Mesodermal cell (in vitro differentiated cells): Measurements from ENCODE around the gene EYS.
"Not testable (repeated sequence)": the region's sequence is repeated elsewhere in the genome, so short reads cannot be mapped to it uniquely, and the experiment has no call there.

ENCODE experiments used
- H3K27ac ChIP-seq: 2 replicates; pipeline ENCODE4 v1.7.0; 2013; ENCODE audit warnings: mild to moderate bottlenecking, low read depth, low read length, moderate library complexity; ENCODE audit not compliant: severe bottlenecking
- H3K36me3 ChIP-seq: 2 replicates; pipeline ENCODE4 v1.7.1; 2013; ENCODE audit warnings: mild to moderate bottlenecking, low read length, moderate library complexity; ENCODE audit not compliant: control insufficient read depth, insufficient read depth
- H3K4me1 ChIP-seq: one replicate; pipeline ENCODE4 v1.7.1; 2013; ENCODE audit warnings: mild to moderate bottlenecking, low read length; ENCODE audit not compliant: insufficient read depth, control insufficient read depth, poor library complexity, severe bottlenecking
- H3K4me3 ChIP-seq: 2 replicates; pipeline ENCODE4 v1.7.0; 2013; ENCODE audit warnings: low read length, control low read depth, mild to moderate bottlenecking; ENCODE audit not compliant: insufficient read depth, poor library complexity, severe bottlenecking; ENCODE audit errors: extremely low read depth
- H3K9me3 ChIP-seq: 2 replicates; pipeline ENCODE4 v1.7.1; 2013; ENCODE audit warnings: mild to moderate bottlenecking, low read length, moderate library complexity; ENCODE audit not compliant: control insufficient read depth
- WGBS, 2 experiments: methylation state at CpG; one replicate each; pipeline ENCODE4 v1.1.5; 2013; ENCODE audit warnings: missing lambda C conversion rate in 2 of 2; ENCODE audit not compliant: insufficient coverage in 2 of 2; 5-methylcytosine and 5-hydroxymethylcytosine counted together

EYS gene

GRCh38 chr6:65059568-65059967 lies 647.5 kb downstream of the EYS start:
- Histone ChIP-seq H3K9me3 (no peaks in the 10 kb centered on the region), H3K4me3 (no peak overlapping the region), H3K4me1 (no peaks in the 10 kb centered on the region), H3K27ac (no peak overlapping the region), H3K36me3 (no peaks in the 10 kb centered on the region)

DNA sequence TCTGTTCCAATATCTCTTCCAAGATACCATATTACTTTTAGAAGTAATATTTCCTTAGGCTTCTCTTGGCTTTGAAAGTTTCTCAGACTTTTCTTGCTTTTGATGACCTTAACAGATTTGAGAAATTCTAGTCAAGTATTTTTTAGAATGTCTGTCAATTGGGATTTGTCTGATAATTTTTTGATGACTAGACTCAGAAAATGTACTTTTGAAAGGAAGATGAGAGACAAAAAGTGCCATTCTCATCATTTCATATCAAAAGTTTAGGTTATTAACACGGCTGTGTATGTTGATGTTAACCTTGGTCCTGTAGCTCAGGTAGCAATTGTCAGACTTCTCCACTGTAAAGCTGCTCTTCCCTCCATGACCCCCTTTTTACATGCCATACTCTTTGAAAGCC lies 651.5 kb downstream of the EYS start:
- Histone ChIP-seq H3K36me3 (no peaks in the 10 kb centered on the region), H3K9me3 (no peaks in the 10 kb centered on the region), H3K4me3 (no peak overlapping the region), H3K4me1 (no peaks in the 10 kb centered on the region), H3K27ac (no peak overlapping the region)
- WGBS, 2 experiments, result no CpG with 5 or more reads among the region's 1 CpG

DNA sequence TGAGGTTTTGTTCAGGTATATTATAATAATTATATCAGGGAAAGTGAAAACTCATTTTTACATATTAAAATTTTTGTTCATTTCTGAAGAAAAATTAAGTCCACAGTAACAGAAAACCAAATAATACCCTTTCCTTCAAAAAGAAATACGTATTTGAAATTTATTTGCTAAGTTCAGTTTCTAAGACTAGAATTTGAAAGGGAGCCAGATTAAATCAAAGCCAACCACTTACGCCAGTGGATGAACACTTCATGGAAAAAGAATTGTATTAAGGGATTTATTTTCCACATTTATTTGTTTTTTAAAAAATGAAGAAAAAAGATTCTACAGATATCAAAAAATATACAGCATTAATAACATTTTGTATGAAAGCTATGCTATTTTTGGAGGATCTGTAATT lies 654.4 kb downstream of the EYS start:
- WGBS, 2 experiments, result no CpG with 5 or more reads among the region's 2 CpGs

DNA sequence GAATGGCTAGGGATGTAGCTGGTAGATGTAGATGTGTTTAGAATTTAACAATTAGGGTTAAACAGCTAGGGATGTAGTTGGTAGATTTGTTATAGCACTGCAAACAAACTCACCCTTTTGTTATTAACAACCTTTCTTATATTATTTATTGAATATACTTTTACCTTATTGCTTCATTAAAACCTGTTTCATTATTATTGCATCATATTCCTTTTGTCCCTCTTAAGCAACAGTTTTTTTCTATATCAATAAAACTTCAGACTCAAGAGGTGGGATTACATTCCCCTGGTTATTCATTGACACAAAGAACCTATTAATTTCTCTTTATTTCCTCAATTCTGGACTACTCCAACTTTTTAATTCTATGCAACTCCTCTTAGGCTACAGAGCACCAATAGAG lies 661.2 kb downstream of the EYS start:
- Histone ChIP-seq H3K27ac (no peak overlapping the region), H3K4me1 (no peaks in the 10 kb centered on the region), H3K36me3 (no peaks in the 10 kb centered on the region), H3K9me3 (no peaks in the 10 kb centered on the region), H3K4me3 (no peak overlapping the region)

More for the DNA sequence above, 654.4 kb downstream of the EYS start:
- no peaks in the 10 kb centered on the region for H3K4me1 ChIP-seq
- no peaks in the 10 kb centered on the region for H3K9me3 ChIP-seq
- no peaks in the 10 kb centered on the region for H3K36me3 ChIP-seq
- no peak overlapping the region for H3K27ac ChIP-seq
- no peak overlapping the region for H3K4me3 ChIP-seq

- 100% methylated on average over 1 of the region's 1 CpG; no CpG with 5 or more reads in 1 of the 2 experiments for WGBS, 2 experiments
- H3K27ac ChIP-seq, result no peak overlapping the region
- H3K36me3 ChIP-seq, result no peaks in the 10 kb centered on the region
- H3K4me3 ChIP-seq, result no peak overlapping the region
- H3K4me1 ChIP-seq, result no peaks in the 10 kb centered on the region
- H3K9me3 ChIP-seq, result no peaks in the 10 kb centered on the region
Observed at GRCh38 chr6:65014006-65014405, 693.0 kb downstream of the EYS start.

DNA sequence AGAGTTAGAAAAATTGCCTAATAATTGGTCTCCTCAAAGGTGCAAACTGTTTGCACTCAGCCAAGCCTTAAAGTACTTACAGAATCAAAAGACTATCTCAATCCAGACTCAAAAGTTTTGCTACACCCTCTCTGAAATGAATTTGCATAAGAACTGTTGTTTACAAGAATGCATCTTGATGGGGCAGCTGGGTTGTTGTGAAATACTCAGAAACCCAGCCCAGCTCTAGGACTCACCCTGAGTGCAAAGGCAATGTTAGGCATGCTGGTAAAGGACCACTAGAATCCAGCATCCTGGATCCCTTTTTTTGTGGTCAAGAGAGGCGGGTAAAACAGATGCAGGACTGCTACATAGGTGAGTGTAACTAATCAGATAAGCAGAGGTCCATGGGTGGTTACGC lies 700.2 kb downstream of the EYS start:
- WGBS, 2 experiments, result 90 to 100% methylated on average over 1 to 2 of the region's 2 CpGs
- H3K9me3 ChIP-seq, result no peaks in the 10 kb centered on the region
- H3K4me1 ChIP-seq, result no peaks in the 10 kb centered on the region
- no peak overlapping the region for H3K27ac ChIP-seq
- H3K36me3 ChIP-seq, result no peaks in the 10 kb centered on the region
- H3K4me3 ChIP-seq, result no peak overlapping the region

DNA sequence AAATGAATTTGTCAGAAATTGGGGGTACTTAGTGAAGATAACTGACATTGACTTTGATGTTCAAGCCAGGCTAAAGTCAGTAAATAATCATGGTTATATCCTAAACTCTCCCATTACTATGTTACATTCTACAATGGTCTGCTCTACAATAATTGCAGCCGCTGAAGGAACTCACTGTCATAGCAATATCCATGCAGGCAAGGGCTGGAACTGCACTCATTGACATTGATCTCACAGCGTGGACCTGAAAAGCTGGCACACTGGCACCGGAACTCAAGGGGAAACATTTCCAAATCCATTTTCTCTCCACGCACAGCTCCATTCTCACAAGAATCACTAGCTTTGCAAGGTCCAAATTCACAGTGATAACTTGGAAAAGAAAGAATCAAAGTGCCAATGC lies 702.7 kb downstream of the EYS start:
- Histone ChIP-seq H3K36me3 (no peaks in the 10 kb centered on the region), H3K27ac (no peak overlapping the region), H3K4me3 (no peak overlapping the region), H3K9me3 (no peaks in the 10 kb centered on the region), H3K4me1 (no peaks in the 10 kb centered on the region)
- WGBS, 2 experiments, result 94 to 95% methylated on average over 2 to 4 of the region's 4 CpGs

DNA sequence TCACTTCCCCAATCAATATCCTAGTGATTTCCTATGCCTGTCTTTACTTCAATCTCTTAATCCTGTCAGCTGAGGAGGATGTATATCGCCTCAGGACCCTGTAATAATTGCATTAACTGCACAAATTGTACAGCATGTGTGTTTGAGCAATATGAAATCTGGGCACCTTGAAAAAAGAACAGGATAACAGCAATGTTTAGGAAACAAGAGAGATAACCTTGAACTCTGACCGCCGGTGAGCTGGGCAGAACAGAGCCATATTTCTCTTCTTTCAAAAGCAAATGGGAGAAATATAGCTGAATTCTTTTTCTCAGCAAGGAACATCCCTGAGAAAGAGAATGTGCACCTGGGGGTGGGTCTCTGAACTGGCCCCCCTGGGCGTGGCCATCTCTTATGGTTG lies 704.1 kb downstream of the EYS start:
- no CpG with 5 or more reads among the region's 4 CpGs for WGBS, 2 experiments
- H3K27ac ChIP-seq, H3K9me3 ChIP-seq, H3K4me1 ChIP-seq, H3K36me3 ChIP-seq, H3K4me3 ChIP-seq: not testable (repeated sequence)

GRCh38 chr6:65000815-65001214 lies 706.2 kb downstream of the EYS start:
- no peak overlapping the region for H3K27ac ChIP-seq
- H3K4me3 ChIP-seq, result no peak overlapping the region
- 75% methylated on average over 4 of the region's 7 CpGs; no CpG with 5 or more reads in 1 of the 2 experiments for WGBS, 2 experiments
- no peaks in the 10 kb centered on the region for H3K9me3 ChIP-seq
- no peaks in the 10 kb centered on the region for H3K36me3 ChIP-seq
- no peaks in the 10 kb centered on the region for H3K4me1 ChIP-seq

GRCh38 chr6:64998204-64998603 lies 708.8 kb downstream of the EYS start:
- Histone ChIP-seq H3K27ac (no peak overlapping the region), H3K4me1 (no peaks in the 10 kb centered on the region), H3K9me3 (no peaks in the 10 kb centered on the region)

DNA sequence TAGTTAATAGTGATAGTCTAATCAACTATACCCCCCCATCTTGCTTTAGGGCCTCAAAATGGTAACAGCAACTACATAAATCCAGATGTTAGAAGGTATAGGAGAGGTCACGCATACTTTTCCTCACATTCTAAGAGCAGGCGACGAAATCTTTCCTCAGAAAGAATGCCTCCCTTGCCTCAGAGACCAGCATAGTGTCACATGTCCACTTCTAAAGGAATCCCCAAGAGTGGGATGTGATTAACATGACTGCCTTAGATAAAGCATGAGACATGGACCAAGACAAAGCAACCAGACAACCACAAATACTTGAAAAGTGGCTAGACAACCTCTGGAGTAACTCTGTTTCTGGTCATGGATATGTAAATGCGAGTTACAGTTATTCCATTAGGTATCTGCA lies 710.7 kb downstream of the EYS start:
- no peak overlapping the region for H3K4me3 ChIP-seq
- H3K4me1 ChIP-seq, result no peaks in the 10 kb centered on the region
- WGBS, 2 experiments, result 93% methylated on average over 3 of the region's 4 CpGs; no CpG with 5 or more reads in 1 of the 2 experiments
- H3K27ac ChIP-seq, result no peak overlapping the region
- no peaks in the 10 kb centered on the region for H3K9me3 ChIP-seq
- H3K36me3 ChIP-seq, result no peaks in the 10 kb centered on the region

More at GRCh38 chr6:64998204-64998603, 708.8 kb downstream of the EYS start:
- H3K36me3 ChIP-seq, result no peaks in the 10 kb centered on the region
- no peak overlapping the region for H3K4me3 ChIP-seq
